Measurements from ENCODE around the gene SMAD1.

SMAD1 gene

DNA sequence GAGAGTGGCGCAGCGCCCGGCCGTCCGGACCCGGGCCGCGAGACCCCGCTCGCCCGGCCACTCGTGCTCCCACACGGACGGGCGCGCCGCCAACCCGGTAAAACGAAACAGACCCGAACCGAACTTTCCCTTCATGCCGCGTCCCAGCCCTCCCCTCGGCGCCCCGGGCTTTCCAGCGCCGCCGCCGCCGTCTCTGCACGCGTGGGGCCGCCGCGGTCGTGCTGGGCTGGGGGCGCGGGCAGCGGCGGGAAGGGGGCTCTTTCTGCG, 222 bp downstream of the SMAD1 start:
- no peak for DNase-seq (ENCODE audit: low read depth)
- peak overlapping the region; percentile 75 for H3K4me3 ChIP-seq (replicated peaks; ENCODE audit: low read depth, low read length)
- TF ChIP-seq, protein P1, sequence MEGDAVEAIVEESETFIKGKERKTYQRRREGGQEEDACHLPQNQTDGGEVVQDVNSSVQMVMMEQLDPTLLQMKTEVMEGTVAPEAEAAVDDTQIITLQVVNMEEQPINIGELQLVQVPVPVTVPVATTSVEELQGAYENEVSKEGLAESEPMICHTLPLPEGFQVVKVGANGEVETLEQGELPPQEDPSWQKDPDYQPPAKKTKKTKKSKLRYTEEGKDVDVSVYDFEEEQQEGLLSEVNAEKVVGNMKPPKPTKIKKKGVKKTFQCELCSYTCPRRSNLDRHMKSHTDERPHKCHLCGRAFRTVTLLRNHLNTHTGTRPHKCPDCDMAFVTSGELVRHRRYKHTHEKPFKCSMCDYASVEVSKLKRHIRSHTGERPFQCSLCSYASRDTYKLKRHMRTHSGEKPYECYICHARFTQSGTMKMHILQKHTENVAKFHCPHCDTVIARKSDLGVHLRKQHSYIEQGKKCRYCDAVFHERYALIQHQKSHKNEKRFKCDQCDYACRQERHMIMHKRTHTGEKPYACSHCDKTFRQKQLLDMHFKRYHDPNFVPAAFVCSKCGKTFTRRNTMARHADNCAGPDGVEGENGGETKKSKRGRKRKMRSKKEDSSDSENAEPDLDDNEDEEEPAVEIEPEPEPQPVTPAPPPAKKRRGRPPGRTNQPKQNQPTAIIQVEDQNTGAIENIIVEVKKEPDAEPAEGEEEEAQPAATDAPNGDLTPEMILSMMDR (IDR thresholded peaks at IDR 0.05; ENCODE audit: low read length, missing control alignments) = no peak

- peak; percentile 80 for DNase-seq (ENCODE audit: low read depth)
- TF ChIP-seq, protein P1 (IDR thresholded peaks at IDR 0.05; ENCODE audit: low read length, missing control alignments) = no peak
- peak overlapping the region; percentile 75 for H3K4me3 ChIP-seq (replicated peaks; ENCODE audit: low read depth, low read length)
Observed at GRCh38 chr4:145482209-145483037, 770 bp downstream of the SMAD1 start.

GRCh38 chr4:145483514-145483913, 1.9 kb downstream of the SMAD1 start:
- no peak for DNase-seq (ENCODE audit: low read depth)
- TF ChIP-seq, protein P1 (IDR thresholded peaks at IDR 0.05; ENCODE audit: low read length, missing control alignments) = no peak
- peak overlapping the region; percentile 75 for H3K4me3 ChIP-seq (replicated peaks; ENCODE audit: low read depth, low read length)

- peak overlapping the region; percentile 75 for H3K4me3 ChIP-seq (replicated peaks; ENCODE audit: low read depth, low read length)
- DNase-seq (ENCODE audit: low read depth) = no peak
- TF ChIP-seq, protein P1 (IDR thresholded peaks at IDR 0.05; ENCODE audit: low read length, missing control alignments) = no peak
Observed at GRCh38 chr4:145484225-145484846, 2.7 kb downstream of the SMAD1 start.

DNA sequence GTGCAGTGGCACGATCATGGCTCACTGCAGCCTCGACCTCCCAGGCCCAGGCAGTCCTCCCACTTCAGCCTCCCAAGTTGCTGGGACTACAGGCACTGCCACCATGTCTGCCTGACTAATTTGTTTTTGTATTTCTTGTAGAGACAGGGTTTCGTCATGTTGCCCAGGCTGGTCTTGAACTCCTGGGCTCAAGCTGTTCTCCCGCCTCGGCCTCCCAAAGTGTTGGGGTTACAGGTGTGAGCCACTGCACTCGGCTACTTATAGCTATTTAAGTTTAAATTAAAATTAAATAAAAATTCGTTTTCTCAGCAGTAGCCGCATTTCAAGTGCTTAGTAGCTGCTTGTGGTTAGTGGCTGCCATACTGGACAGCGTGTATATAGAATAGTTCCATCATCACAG, 3.5 kb downstream of the SMAD1 start:
- TF ChIP-seq, protein P1 (IDR thresholded peaks at IDR 0.05; ENCODE audit: low read length, missing control alignments) = no peak
- DNase-seq (ENCODE audit: low read depth) = no peak
- H3K4me3 ChIP-seq (replicated peaks; ENCODE audit: low read depth, low read length) = no peak overlapping the region

DNA sequence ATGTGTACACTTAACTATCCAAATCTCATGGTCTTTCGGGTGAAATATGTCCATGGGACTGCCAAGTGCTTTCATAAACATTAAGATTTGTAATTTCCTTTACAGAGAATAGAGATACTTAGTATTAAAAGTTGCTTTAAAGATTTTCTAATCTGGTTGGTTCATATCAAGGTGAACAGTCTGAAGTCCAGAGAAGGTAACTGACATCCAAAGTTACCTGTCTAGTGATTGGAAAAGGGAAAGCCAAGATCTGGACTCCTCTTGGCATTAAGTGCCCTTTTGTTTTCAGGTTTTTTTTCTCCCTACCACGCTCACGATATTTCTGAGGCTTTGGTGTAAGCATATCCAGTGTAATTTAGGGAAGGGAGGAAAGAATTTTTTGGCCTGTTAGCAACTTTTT, 5.0 kb downstream of the SMAD1 start:
- H3K4me3 ChIP-seq (replicated peaks; ENCODE audit: low read depth, low read length) = no peak overlapping the region
- no peak for DNase-seq (ENCODE audit: low read depth)
- TF ChIP-seq, protein P1 (IDR thresholded peaks at IDR 0.05; ENCODE audit: low read length, missing control alignments) = no peak

- no peak for DNase-seq (ENCODE audit: low read depth)
- H3K4me3 ChIP-seq (replicated peaks; ENCODE audit: low read depth, low read length) = no peak overlapping the region
- TF ChIP-seq, protein P1 (IDR thresholded peaks at IDR 0.05; ENCODE audit: low read length, missing control alignments) = no peak
Observed at GRCh38 chr4:145487631-145488030, 6.0 kb downstream of the SMAD1 start.
